ENCODE measurements around the gene TAF11L13. TPM values are rescaled to one million over a fixed set of nuclear protein-coding genes. Genes with fewer than 3 reads are reported as not detected.

The TAF11L13 gene
- total RNA-seq, 2 experiments from 2014 or later: not detected

- Mint-ChIP-seq H3K9me3 (peaks cover 19% of the 10 kb centered on the region), H3K27ac (no peak overlapping the region), H3K4me3 (no peak overlapping the region), H3K4me1 (ENCODE audit: low read depth) (no peaks in the 10 kb centered on the region), H3K36me3 (ENCODE audit: low read depth) (no peaks in the 10 kb centered on the region), H3K27me3 (no peaks in the 10 kb centered on the region)
- no peak for TF ChIP-seq CTCF (IDR thresholded peaks at IDR 0.05)
- no peak for DNase-seq
- ChIA-PET CTCF (no interaction called here), POLR2A (no interaction called here)
- intact Hi-C loops (cut with micrococcal nuclease): no loop called here
- no peak for ATAC-seq
These were observed 24.0 kb downstream of the TAF11L13 start for GRCh38 chr5:17655921-17656320.

- no peak for ATAC-seq
- H3K4me1 Mint-ChIP-seq (ENCODE audit: low read depth): no peaks in the 10 kb centered on the region
- no peak overlapping the region for H3K27ac Mint-ChIP-seq
- H3K4me3 Mint-ChIP-seq: no peak overlapping the region
- peaks cover 17% of the 10 kb centered on the region for H3K9me3 Mint-ChIP-seq
- TF ChIP-seq CTCF (IDR thresholded peaks at IDR 0.05): no peak
- DNase-seq: no peak
- H3K27me3 Mint-ChIP-seq: no peaks in the 10 kb centered on the region
- ChIA-PET CTCF (no interaction called here), POLR2A (no interaction called here)
- H3K36me3 Mint-ChIP-seq (ENCODE audit: low read depth): no peaks in the 10 kb centered on the region
- intact Hi-C loops (cut with micrococcal nuclease): no loop called here
These were observed 31.3 kb downstream of the TAF11L13 start for GRCh38 chr5:17663182-17663581.

- no peak for TF ChIP-seq CTCF (IDR thresholded peaks at IDR 0.05)
- Mint-ChIP-seq H3K4me3 (no peak overlapping the region), H3K9me3 (peaks cover 14% of the 10 kb centered on the region), H3K27ac (no peak overlapping the region), H3K27me3 (no peaks in the 10 kb centered on the region), H3K4me1 (ENCODE audit: low read depth) (no peaks in the 10 kb centered on the region), H3K36me3 (ENCODE audit: low read depth) (no peaks in the 10 kb centered on the region)
- no peak for ATAC-seq
- POLR2A ChIA-PET: no interaction called here
- DNase-seq: no peak
- CTCF ChIA-PET: no interaction called here
- intact Hi-C loops (cut with micrococcal nuclease): no loop called here
These were observed 33.9 kb downstream of the TAF11L13 start for GRCh38 chr5:17665836-17666235.

GRCh38 chr5:17666726-17667235 is 34.9 kb downstream of the TAF11L13 start:
- ChIA-PET CTCF (no interaction called here), POLR2A (no interaction called here)
- intact Hi-C loops (cut with micrococcal nuclease): no loop called here
- H3K4me1 Mint-ChIP-seq (ENCODE audit: low read depth): no peaks in the 10 kb centered on the region
- no peaks in the 10 kb centered on the region for H3K36me3 Mint-ChIP-seq (ENCODE audit: low read depth)
- ATAC-seq: no peak
- no peak for TF ChIP-seq CTCF (IDR thresholded peaks at IDR 0.05)
- DNase-seq: no peak
- H3K9me3 Mint-ChIP-seq: peaks cover 11% of the 10 kb centered on the region
- H3K4me3 Mint-ChIP-seq: no peak overlapping the region
- H3K27me3 Mint-ChIP-seq: no peaks in the 10 kb centered on the region
- H3K27ac Mint-ChIP-seq: no peak overlapping the region

- H3K9me3 Mint-ChIP-seq: peaks cover 16% of the 10 kb centered on the region
These were observed 38.5 kb downstream of the TAF11L13 start for GRCh38 chr5:17670353-17670752.

More at GRCh38 chr5:17670353-17670752, 38.5 kb downstream of the TAF11L13 start:
- no peak for TF ChIP-seq CTCF (IDR thresholded peaks at IDR 0.05)
- Mint-ChIP-seq H3K4me3 (no peak overlapping the region), H3K27ac (no peak overlapping the region), H3K4me1 (ENCODE audit: low read depth) (no peaks in the 10 kb centered on the region), H3K27me3 (no peaks in the 10 kb centered on the region), H3K36me3 (ENCODE audit: low read depth) (no peaks in the 10 kb centered on the region)
- POLR2A ChIA-PET: no interaction called here
- no peak for DNase-seq
- intact Hi-C loops (cut with micrococcal nuclease): no loop called here
- CTCF ChIA-PET: no interaction called here
- ATAC-seq: no peak
